ENCODE measurements around the gene CIZ1.
"Not testable (repeated sequence)": the region's sequence is repeated elsewhere in the genome, so short reads cannot be mapped to it uniquely, and the experiment has no call there.

Gene CIZ1
- long read RNA-seq, donor 1, transcript CIZ1-220 (3 exons, 843 nt) = major isoform, 7 of 23 reads
- long read RNA-seq, donor 1, partial matches to known transcripts = 9 of 23 reads
- long read RNA-seq, donor 1, other reads (novel, unspliced or antisense) = 0 of 23 reads
- long read RNA-seq, donor 2, partial matches to known transcripts = 22 of 29 reads
- long read RNA-seq, donor 2, other reads (novel, unspliced or antisense) = 0 of 29 reads
- long read RNA-seq, donor 3, transcript CIZ1-222 (2 exons, 339 nt) = major isoform, 7 of 106 reads
- long read RNA-seq, donor 3, partial matches to known transcripts = 72 of 106 reads
- long read RNA-seq, donor 3, other reads (novel, unspliced or antisense) = 23 of 106 reads
- long read RNA-seq, donor 4, partial matches to known transcripts = 276 of 322 reads
- long read RNA-seq, donor 4, other reads (novel, unspliced or antisense) = 39 of 322 reads
- long read RNA-seq, donor 5, transcript CIZ1-204 (17 exons, 2,984 nt) = major isoform, 8 of 110 reads
- long read RNA-seq, donor 5, partial matches to known transcripts = 96 of 110 reads
- long read RNA-seq, donor 5, other reads (novel, unspliced or antisense) = 0 of 110 reads
- long read RNA-seq, donor 6, partial matches to known transcripts = 48 of 55 reads
- long read RNA-seq, donor 6, other reads (novel, unspliced or antisense) = 0 of 55 reads
- long read RNA-seq, donor 7, transcript CIZ1-220 (3 exons, 843 nt) = minor isoform, 5 of 719 reads
- long read RNA-seq, donor 7, transcript CIZ1-222 (2 exons, 339 nt) = major isoform, 9 of 719 reads
- long read RNA-seq, donor 7, partial matches to known transcripts = 691 of 719 reads
- long read RNA-seq, donor 7, other reads (novel, unspliced or antisense) = 6 of 719 reads
- long read RNA-seq, donor 8, partial matches to known transcripts = 5 of 16 reads
- long read RNA-seq, donor 8, other reads (novel, unspliced or antisense) = 0 of 16 reads

- peak; percentile 95 for DNase-seq
Observed at GRCh38 chr9:128191406-128192046, at the start of gene CIZ1. CIZ1 (minus strand) TSS chr9:128191572; CDS start chr9:128190857, 715 bp downstream.

- DNase-seq = no peak
Observed at GRCh38 chr9:128233817-128234406, 42.5 kb upstream of the CIZ1 start.

GRCh38 chr9:128232528-128233428 is 41.4 kb upstream of the CIZ1 start:
- DNase-seq = peak; percentile 1

GRCh38 chr9:128231638-128232527 is 40.5 kb upstream of the CIZ1 start:
- no peak for DNase-seq

- not testable (repeated sequence) for DNase-seq
Observed at GRCh38 chr9:128230897-128231296, 39.5 kb upstream of the CIZ1 start.

- no peak for DNase-seq
Observed at GRCh38 chr9:128226412-128226801, 35.0 kb upstream of the CIZ1 start.

- peak; percentile 0 for DNase-seq
Observed at GRCh38 chr9:128225770-128226411, 34.5 kb upstream of the CIZ1 start.

GRCh38 chr9:128224877-128225276 is 33.5 kb upstream of the CIZ1 start:
- no peak for DNase-seq

- DNase-seq = no peak
Observed at GRCh38 chr9:128222880-128223670, 31.7 kb upstream of the CIZ1 start.

GRCh38 chr9:128222026-128222425 is 30.7 kb upstream of the CIZ1 start:
- DNase-seq = no peak

GRCh38 chr9:128219831-128220230 is 28.5 kb upstream of the CIZ1 start:
- no peak for DNase-seq

GRCh38 chr9:128218518-128219389 is 27.4 kb upstream of the CIZ1 start:
- peak; percentile 78 for DNase-seq

- DNase-seq = no peak
Observed at GRCh38 chr9:128218172-128218517, 26.8 kb upstream of the CIZ1 start.

- no peak for DNase-seq
Observed at GRCh38 chr9:128216781-128217553, 25.6 kb upstream of the CIZ1 start.

- no peak for DNase-seq
Observed at GRCh38 chr9:128215491-128216409, 24.4 kb upstream of the CIZ1 start.
